EH (cell line): ENCODE measurements around the gene ANO4.

ENCODE experiments used
- DNase-seq: peaks from one replicate; pipeline ENCODE4 v3.0.0-alpha.2; 2015; ENCODE audit warnings: low read depth

ANO4 gene

DNA sequence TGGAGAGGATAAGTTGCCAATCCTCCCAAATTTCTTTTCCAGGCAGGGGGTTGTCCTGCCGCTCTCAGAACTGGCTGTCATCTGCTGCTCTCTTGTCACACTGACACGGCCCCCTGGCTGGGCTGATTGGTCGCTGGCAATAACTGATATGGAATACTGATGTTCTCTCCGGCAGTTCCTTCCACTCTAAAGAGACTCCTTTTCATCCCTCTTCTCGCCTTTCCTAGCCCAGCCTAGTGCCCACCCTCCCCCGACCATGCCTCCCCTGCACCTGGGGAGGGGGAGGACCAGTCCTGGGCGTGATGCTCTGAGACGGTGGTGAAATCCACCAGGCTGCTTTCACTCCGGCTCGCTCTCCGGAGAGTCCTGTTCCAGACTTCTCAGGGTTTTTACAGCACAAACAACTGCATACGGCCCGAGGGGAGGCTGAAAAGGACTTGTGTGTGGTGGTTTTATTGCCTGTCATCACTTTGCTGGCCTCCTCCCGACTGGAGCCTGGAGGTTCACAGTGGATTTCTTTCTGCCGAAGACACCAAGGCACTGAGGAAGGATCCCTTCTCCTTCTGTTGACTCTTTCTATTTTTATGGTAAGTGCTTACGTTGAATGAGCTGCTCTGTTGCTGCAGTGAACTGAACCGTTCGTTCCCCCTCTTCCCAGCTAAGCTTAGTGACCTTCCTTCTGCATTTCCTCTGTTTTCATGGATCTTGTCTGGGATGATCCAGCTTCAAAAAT is at the start of gene ANO4:
ANO4 (plus strand) TSS at position 336 of the 733 bp plus-strand sequence. CDS start 107,010 bp downstream, outside the sequence.
- DNase-seq = peak; percentile 77

DNA sequence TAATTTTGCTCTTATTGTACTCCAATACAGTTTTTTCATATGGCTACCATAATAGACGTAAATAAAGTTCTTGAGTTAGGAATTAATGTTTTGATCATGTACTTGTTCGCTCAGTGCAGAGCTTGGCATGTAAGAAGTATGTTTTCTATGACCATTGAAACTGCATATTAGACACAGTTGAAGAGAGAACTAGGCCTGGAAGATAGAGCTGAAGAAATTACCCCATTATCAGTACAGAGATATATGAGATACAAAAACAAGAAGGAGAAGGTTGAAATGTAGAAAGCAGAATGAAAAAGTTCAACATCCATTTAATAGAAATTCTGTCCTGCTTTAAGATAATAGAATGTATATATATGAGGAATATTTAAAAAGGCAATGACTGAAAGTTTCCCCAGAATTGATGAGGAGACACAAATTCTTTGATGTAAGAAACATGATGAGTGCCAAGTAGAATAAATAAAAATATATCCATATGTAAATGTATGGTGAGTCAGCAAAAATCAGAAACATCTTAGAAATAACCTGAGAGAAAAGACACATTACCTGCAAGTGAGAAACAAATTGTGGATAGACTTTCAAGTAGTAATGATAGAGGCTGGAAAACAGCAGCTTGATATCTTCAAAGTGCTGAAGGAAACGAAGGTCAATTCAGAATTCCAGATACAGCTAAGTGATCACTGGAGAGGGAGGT is 49.1 kb upstream of the ANO4 start:
- no peak for DNase-seq

DNA sequence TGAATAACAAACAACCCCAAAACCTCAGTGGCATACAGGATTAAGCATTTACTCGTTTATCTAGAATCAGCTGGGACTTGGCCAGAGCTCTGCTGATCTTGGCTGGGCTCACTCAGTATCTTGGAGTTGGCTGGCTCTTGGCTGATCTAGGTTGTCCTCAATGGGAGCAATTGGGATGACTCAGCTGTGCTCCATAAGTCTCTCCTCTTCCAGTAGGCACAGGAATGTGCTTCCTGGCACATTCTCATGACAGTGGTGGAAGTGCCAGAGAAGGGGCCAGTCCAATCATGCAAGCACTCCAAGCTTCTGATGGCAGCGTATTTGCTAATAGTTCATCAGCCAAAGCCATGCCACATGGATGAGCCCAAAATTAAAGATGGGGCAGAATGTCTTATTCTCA is 41.7 kb upstream of the ANO4 start:
- peak; percentile 20 for DNase-seq

DNA sequence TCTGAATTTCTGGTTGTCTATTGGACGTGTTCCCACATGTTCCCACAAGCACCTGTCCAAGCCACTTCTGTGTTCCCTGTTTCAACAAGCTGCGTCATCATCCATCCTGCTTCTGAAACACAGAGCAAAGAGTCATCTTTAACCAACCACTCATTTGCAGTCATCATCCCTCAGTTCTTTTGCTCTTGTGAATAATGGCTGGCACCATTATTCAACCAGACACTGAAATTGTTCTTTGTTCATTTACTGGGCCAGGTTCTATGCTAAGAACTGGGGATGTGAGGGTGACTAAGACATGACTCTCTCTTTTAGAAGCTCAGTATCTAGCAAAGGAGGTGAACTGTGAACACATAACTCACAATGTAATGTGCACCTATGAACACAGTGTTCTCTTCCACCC is 40.7 kb upstream of the ANO4 start:
- DNase-seq = no peak

DNA sequence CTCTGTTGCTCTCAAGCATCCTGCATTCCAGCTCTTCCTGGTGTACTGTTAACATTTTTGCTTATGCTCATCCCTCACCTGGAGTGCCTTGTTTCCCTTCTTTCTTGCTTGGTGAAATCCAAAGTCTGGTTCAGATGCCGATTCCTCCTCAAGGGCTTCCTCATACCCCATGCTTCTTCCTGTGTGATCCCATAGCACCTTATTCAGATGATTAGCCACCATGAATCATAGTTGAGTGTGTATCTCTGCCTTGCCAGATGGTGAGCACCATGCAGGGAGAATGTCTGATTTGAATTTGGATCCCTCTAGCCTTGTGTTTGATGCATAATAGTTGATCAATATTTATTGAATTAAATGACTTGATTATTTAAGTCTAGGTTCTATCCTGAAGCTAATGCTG is 39.4 kb upstream of the ANO4 start:
- DNase-seq = peak; percentile 4

DNA sequence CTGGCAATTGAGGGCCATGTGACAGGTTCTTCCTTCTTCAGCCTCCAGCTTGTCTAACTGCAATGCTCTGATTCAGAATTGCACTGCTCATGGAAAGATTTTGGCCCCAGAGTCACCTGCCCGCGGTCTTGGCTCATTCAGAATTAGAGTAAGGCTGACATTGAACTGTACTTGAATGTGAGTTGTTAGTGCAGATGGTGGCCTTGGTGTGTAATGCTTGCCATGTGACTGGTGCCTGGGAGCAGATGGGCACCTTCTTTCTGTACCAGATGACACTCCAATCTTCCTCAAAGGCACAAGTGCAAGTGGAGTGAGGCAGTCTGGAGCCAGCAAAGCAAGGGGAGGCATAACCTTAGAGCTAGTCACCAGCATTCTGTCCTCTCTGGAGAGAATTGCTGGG is 36.5 kb upstream of the ANO4 start:
- DNase-seq = no peak

DNA sequence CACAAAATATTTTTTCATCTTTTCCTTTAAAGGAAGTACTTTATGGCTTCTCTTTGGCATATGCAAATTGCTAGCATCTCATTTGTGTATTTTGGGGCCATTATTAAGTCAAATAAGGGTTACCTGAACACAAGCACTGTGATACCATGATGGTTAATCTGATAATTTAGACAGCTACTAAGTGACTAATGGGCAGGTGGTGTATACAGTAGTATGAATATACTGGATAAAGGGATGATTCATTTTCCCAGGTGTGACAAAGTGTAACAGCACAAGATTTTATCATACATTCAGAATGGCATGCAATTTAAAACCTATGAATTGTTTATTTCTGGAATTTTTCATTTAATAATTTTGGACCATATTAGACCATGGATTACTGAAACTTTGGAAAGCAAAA is 27.2 kb upstream of the ANO4 start:
- no peak for DNase-seq

DNA sequence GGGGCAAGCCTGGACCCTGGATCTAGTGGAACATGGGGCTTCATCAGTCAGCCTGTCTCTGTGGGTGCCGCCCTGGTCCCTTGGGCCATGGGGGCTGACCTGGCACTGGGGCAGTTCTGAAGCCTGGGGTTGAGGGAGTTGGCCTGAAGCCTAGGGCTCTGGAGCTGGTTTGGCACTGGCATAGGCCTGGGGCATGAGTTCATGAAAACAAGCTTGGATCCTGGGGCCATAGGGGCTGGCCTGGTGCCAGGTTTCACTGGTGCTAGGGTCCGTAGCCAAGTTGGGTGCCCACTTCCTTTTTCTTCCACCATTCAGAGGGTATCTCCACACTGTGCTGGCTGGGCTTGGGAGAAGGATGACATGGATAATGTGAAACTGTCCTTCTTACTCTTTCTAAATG is 26.6 kb upstream of the ANO4 start:
- no peak for DNase-seq

DNA sequence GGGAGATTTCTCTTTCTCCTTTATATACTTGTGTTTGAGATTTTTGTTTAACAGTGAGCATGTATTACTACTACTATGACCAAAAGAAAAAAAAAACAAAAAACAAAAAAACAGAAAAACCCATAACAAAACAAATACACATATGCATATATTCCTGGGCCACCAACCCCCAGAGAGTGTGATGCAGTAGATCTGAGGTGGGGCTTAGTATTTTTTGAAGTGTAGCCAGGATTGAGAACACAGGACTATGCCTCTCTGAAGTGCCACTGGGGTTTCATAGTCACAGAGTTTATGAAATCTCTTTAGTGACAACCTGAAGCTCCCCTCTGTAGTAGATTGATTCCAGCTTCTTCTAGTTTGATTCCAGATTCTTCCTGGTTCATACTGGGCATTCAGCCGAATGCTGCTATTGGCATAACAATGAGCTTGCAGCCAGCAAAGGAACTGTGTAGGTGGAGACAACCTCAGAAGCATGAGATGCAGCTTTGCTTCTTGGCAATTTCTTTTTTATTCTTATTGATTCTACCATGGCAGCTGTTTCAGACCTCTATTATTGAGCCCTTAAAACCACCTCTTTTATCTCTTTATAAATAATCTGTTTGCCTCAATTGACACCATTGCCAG is 15.5 kb upstream of the ANO4 start:
- no peak for DNase-seq

DNA sequence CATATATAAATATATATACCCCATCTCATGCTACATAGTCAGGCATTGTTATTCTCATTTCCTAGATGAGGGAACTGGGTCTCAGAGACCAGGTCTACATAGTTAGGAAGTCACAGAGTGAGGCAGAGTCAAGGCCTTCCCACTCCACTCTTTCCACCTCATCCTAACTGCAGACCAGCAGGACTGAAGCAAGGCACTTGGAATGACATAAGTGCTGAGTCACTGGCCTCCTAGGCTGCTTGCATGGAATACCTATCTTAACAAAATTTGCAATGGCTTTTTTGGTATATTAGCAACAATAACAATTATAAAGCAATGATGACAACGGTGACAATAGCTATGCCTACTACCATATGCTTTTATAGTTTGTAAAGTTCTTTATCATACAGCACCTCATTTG is 5.4 kb upstream of the ANO4 start:
- DNase-seq = peak; percentile 69

DNA sequence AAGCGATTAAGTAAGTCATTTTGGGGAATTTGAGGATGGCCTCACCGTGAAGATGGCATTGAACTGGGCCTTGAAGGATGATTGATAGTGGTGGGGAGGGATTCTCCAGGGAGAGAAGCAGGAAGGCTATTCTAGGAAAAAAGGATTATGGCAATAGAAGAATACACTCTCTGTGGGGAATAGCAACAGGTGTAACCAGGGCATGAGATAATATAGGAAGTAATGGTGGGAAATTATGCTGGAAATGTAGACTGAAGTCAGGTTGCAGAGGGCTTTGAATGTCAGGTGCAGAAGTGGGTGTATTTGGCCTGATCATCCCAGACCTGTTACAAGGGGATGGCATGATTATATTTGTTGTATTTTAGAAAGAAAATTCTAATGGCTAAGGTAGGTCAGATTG is 4.6 kb upstream of the ANO4 start:
- DNase-seq = no peak

DNA sequence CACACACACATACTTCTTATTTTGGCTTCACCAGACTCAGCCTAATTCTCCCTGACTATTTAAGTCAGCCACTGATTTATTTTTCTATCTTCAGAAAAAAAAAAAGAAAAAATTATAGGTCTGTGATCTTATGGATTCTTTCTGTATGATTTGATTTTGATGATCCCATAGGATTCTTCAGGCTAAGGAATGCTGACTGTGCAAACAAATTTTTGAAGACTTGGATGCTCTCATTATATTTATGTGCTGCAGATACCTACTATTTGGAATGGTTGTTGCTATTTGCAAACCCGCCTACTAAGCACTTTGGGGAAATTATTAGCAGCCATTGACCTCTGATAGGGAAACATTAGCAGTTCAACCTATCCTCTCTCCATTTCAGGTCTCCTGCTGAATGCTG is 4.0 kb upstream of the ANO4 start:
- DNase-seq = no peak

DNA sequence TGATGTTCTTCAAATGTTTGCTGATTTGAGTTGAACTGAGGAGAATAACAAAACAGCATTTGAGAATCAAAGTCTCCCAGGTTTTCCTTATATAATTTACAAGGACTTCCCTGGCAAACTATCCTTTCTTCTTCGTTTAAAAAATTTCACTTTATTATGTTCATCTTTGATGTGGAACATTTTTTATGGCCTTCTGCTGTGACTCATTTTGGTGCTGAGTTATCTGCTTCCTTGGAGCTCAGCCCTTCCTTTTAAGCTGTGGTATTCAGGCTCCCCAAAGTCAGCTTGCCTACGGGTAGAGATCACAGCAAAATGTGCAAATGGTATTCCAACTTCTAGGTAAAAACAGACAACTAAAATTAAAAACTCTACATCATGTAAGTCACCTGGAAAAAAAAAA is 1.4 kb upstream of the ANO4 start:
- DNase-seq = peak; percentile 77

DNA sequence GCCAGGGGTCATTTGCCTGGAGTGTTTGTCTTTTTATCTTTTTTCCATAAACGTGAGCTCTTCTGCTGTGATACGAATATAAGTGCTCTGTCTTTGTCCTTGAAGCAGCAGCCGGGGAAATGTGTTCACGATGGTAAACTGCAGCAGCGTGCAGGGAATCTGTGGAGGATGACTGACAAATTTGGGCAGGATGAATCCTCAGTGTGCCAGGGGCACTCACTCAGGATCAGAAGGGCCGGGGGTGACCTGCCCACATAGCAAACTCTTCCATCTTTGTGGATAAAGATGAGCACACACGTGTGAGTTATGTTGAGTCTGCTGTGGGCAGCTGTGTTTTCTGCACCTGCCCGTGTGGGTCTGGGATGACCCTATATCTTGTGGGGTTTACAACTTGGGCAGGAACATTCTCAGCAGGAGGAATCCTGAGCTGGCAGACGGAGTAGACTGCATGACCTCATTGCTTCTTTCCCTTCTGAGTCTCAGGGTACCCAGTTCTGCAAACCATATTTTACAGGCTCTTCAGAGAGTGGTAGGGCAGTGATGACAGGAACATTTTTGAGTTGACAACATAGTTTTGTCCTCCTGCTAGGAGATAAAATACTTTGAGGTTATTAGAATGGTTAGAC is 711 bp downstream of the ANO4 start:
- peak; percentile 21 for DNase-seq

DNA sequence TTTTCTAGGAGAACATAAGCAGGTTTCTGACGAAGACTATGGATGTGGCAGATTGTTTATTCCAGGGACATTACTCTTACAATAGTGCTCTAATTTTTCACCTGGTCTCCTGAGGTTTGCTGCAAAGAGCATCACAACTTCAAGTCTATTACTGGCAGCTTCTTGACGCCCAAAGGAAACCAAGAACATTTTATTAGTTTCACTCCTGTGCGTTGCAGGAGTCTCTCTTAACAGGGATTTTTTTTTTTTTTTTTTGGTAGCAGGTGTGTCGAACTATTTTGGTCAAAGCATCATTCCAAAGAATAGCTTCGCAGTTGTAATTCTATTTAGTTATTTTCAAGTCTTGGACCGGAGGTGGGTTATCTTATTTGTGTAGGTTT is 1.2 kb downstream of the ANO4 start:
- DNase-seq = no peak

DNA sequence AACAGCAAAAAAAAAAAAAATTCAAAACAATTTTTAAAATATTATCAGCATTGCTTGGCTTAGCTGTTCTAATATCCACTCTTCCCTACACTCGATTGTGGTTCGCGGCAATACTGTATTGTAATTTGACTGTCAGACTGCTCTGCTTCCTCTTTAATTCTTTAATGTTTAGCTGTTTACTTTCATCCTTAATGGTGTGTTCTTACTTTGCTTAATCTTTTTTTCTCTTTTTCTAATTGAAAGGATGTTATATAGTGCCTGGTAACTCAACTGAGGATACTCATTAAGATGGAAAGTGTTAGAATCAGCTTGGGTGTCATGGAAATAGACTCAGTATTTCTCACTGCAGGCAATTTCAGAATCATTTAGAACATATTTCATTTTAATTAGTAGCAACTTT is 2.0 kb downstream of the ANO4 start:
- no peak for DNase-seq

DNA sequence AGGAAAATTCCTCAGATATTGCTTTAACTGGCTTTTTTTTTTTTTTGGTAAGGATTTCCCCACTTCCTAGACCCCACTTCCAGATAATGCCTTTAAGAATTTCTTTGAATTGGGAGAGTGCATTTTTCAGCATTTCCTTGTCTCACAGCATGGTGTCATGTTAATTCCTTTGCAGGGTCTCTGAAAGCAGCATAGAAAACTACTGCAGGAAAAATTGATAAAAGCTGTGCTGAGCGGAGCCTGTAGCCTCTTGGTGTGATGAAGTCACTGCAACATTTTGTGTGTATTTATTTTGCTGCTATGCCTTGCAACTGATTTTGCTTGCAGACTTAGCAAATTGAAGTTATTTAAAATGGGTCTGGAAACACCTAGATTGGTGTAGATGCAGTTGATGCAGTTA is 2.7 kb downstream of the ANO4 start:
- no peak for DNase-seq

DNA sequence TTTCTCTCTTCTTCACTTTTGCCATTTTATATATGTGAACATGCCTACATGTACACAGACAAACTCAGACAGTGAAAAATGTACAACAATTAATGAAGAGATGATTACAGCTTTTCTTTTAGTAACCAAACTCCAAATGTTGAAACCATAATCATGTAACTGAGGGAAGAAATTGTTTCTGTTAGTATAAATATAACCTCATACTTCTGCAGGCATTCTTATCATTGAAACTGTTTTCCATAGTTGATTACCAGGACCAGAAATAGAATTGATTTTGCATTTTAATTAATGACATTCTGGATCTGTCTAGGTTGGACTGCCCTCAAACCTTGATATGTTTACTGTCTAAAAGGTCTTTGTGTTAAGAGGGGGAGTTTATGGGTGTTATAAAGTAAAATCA is 3.2 kb downstream of the ANO4 start:
- DNase-seq = no peak

DNA sequence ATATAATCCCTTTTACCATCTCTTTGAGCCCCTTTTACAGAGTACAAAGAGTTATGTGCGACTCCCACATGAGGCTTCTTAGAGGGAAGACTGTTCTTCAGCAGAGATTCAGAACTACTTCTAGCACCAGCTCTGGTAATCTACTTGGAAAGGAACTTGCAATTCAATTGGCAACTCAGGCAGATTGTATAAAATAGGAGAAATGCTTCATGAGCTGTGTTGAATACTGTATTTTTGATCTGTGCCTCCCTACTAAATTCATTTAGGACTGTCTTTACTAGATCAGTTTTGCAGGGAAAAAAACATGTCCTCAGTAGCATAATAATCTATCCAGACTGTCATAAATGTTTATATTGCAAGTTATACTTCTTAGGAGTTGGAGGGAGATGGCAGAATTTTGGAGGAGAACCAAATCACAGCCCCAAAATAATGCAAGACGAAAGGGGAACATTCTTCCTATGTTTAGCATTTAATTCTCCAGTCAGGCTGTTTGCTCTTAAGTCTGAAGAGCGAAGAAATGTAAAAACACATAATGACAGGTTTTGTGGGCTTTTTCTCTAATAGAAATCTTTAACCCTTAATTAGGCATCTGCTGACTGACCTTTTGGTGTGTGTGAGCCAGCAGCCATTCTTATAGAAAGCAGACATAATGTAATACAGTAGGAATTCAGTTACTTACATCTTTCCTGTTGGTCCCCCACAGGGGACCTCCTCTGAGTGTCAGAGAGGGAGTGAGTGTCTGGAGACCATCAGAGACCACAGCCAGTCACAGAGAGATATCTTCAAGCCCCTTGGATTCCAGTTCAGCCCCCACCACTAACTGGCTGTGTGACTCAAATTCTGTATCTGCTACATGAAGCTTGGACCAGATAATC is 3.9 kb downstream of the ANO4 start:
- peak; percentile 75 for DNase-seq

DNA sequence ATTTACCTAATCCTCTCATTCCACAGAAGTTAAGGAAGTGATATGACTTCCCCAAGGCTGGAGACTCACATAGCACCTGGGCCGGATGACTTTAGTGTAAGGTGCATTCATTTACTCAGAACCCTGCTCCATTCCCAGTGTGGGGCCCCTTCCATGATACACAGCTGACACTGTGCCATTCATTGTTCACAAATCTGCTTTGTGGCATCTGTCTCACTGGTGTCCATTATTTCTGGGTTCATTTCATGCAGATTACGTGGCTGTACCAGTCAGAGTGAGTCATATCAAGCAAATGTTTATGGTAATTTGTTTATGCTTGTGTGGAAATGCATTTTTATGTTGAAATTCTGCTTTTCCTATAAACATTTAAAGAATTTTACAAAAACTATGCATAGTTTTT is 5.2 kb downstream of the ANO4 start:
- DNase-seq = peak; percentile 49

DNA sequence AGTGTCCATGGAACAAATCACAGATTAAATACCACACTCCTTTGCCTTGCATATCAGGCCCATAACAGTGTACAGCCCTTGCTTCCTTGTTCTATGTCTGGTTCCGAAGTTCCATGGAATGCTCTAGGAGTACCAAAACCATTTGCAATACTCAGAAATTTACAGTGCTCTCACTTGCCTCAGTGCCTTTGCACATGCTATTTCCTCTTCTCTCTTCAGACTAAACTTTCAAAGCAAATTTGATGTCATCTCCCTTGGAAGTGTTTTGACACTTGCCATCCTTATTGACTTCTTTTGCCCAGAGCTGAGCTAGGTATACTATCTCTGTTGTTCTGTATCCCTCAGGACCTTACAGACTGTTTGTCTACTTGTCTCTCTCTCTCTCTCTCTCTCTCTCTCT is 6.1 kb downstream of the ANO4 start:
- no peak for DNase-seq

DNA sequence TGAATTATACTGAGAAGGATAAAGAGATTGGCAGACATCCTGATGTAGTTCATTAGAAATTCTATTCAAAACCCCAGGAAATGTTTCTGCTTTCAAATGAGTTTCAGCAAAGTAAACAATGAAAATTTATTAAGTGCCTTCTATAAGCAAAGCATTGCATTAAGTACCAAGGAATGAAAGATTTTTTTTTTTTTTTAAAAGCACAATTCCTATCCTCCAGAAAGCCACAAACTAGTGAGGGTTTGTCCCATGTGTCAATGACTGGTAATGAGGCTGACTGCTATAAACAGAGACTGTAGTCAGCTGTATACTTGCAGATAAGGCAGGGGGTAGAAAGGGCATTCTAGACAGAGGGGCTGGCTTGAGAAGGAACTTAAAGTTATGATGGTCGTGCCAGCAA is 6.7 kb downstream of the ANO4 start:
- DNase-seq = peak; percentile 70
